ENCODE data around the gene RGS2.

RGS2 gene

GRCh38 chr1:192783791-192784190 lies 25.0 kb upstream of the RGS2 start:
- H3K4me3 ChIP-seq (ENCODE audit: low read length), result no peak overlapping the region
- DNase-seq (ENCODE audit: low read depth), result no peak
- TF ChIP-seq CTCF (conservative IDR thresholded peaks at IDR 0.05; ENCODE audit: low read depth, low read length), result no peak

DNA sequence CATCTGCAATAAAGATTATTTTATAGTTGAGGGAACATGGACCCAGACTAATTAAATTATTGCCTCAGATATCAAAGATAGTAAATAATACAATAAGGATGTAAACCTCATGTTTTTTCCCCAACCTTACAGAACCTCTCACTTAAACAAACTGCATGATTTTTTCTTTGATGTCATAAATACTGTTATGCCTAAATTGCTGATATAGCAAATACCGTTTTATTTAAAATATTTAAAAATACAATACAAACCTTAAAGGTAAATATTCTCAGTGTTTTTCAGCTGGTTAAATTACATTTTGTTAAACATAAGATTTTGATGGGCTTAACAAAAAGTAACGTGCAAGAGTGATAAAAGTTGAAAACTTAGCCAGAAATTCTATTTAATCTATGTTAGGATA lies 24.4 kb upstream of the RGS2 start:
- no peak for DNase-seq (ENCODE audit: low read depth)
- no peak overlapping the region for H3K4me3 ChIP-seq (ENCODE audit: low read length)
- TF ChIP-seq CTCF (conservative IDR thresholded peaks at IDR 0.05; ENCODE audit: low read depth, low read length), result no peak

DNA sequence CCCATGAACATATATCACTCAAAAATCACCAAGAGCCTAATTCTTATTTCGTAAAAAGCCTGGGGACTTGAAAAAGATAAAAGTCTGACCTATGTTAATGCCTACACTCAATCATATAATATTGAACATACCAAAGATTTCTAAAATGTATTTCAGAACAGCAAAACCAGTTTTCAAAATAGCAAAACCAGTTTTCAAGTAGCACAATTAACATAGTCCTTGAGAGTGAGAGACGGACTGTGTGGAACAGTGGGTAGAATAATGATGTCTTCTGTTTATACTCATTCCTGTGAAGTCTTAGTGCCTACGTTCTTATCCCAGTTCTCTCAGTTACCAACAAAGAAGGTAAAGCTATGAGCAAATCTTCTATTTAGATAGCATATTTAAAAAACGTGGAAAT lies 22.3 kb upstream of the RGS2 start:
- no peak for TF ChIP-seq CTCF (conservative IDR thresholded peaks at IDR 0.05; ENCODE audit: low read depth, low read length)
- H3K4me3 ChIP-seq (ENCODE audit: low read length), result no peak overlapping the region
- DNase-seq (ENCODE audit: low read depth), result no peak

GRCh38 chr1:192787914-192788585 lies 20.8 kb upstream of the RGS2 start:
- H3K4me3 ChIP-seq (ENCODE audit: low read length), result no peak overlapping the region
- DNase-seq (ENCODE audit: low read depth), result no peak
- TF ChIP-seq CTCF (conservative IDR thresholded peaks at IDR 0.05; ENCODE audit: low read depth, low read length), result no peak

GRCh38 chr1:192789871-192790270 lies 19.0 kb upstream of the RGS2 start:
- TF ChIP-seq CTCF (conservative IDR thresholded peaks at IDR 0.05; ENCODE audit: low read depth, low read length), result no peak
- no peak overlapping the region for H3K4me3 ChIP-seq (ENCODE audit: low read length)
- DNase-seq (ENCODE audit: low read depth), result no peak

GRCh38 chr1:192792628-192793027 lies 16.2 kb upstream of the RGS2 start:
- no peak overlapping the region for H3K4me3 ChIP-seq (ENCODE audit: low read length)
- TF ChIP-seq CTCF (conservative IDR thresholded peaks at IDR 0.05; ENCODE audit: low read depth, low read length), result no peak
- no peak for DNase-seq (ENCODE audit: low read depth)

GRCh38 chr1:192793983-192794767 lies 14.7 kb upstream of the RGS2 start:
- H3K4me3 ChIP-seq (ENCODE audit: low read length), result no peak overlapping the region
- no peak for DNase-seq (ENCODE audit: low read depth)
- no peak for TF ChIP-seq CTCF (conservative IDR thresholded peaks at IDR 0.05; ENCODE audit: low read depth, low read length)
